HCT116 (cell line): ENCODE results near the gene CDC14B. TPM values are rescaled to one million over a fixed set of nuclear protein-coding genes. Genes with fewer than 3 reads are reported as not detected.
"Not testable (repeated sequence)": the region's sequence is repeated elsewhere in the genome, so short reads cannot be mapped to it uniquely, and the experiment has no call there.

Experiments used
- ATAC-seq: fragments of 200-7000 bp; cut with Tn5 transposase; 2 replicates; pipeline ENCODE4 v1.9.1; 2020; ENCODE audit warnings: mild to moderate bottlenecking, moderate library complexity
- BruUV-seq: library from RNA; stranded (reverse); fragments of 400-500 nt; replicated peaks from 2 replicates; lab custom pipeline; 2021; lab: Mats Ljungman, UMichigan
- CTCF ChIA-PET: fragments of 300-600 bp; sonication (Branson Sonifier 250); formaldehyde crosslinking; loops from one replicate; lab custom pipeline; 2021; ENCODE audit warnings: antibody characterized with exemption; lab: Charles Lee
- POLR2A ChIA-PET: fragments of 300-600, 350-600 bp; sonication (Branson Sonifier 250); formaldehyde crosslinking; loops from one replicate; lab custom pipeline; 2021; ENCODE audit warnings: antibody characterized with exemption; lab: Charles Lee
- RAD21 ChIA-PET, 2 experiments: fragments of 300-600 bp; sonication (Branson Sonifier 250); formaldehyde crosslinking; loops; one replicate each; lab custom pipeline; 2023; ENCODE audit warnings: low total read pairs in 2 of 2; ENCODE audit not compliant: uncharacterized antibody in 2 of 2, unreplicated experiment in 2 of 2, low non-redundant PET in 1 of 2; lab: Charles Lee
- DNase-seq: peaks from one replicate; pipeline ENCODE4 v3.0.0-alpha.2; 2010; ENCODE audit warnings: low read depth, low spot score
- H2AFZ ChIP-seq: fragments of 200-600 bp; shearing (Covaris generic), sonication (generic); 2 replicates; pipeline ENCODE4 v1.6.1; 2017; ENCODE audit warnings: low read depth, mixed run types, mixed read lengths, antibody characterized with exemption, low read length; ENCODE audit not compliant: poor library complexity, severe bottlenecking
- H3K27ac ChIP-seq: 2 replicates; pipeline ENCODE4 v1.5.1; 2012; ENCODE audit warnings: low read depth, low read length
- H3K27me3 ChIP-seq: fragments of 200-600 bp; sonication (generic); 2 replicates; pipeline ENCODE4 v1.6.1; 2016; ENCODE audit warnings: mixed run types, low read length, mixed read lengths; ENCODE audit not compliant: insufficient read depth
- H3K36me3 ChIP-seq, 2 experiments: fragments of 200-500 bp in 1 of 2; fragments of 200-600 bp in 1 of 2; sonication (Bioruptor generic) in 1 of 2; sonication (generic) in 1 of 2; 2 replicates each; pipeline versions ENCODE4 v1.5.1 to v1.6.1; 2014 to 2016; ENCODE audit warnings: low read length in 2 of 2, inconsistent platforms in 1 of 2, mixed read lengths in 1 of 2, mixed run types in 1 of 2; ENCODE audit not compliant: insufficient read depth in 2 of 2, control insufficient read depth in 1 of 2
- H3K4me1 ChIP-seq, 2 experiments: fragments of 200-600 bp in 1 of 2; sonication (generic) in 1 of 2; 2 replicates each; pipeline versions ENCODE4 v1.5.1 to v1.6.1; 2012 to 2017; ENCODE audit warnings: low read length in 2 of 2, inconsistent platforms in 1 of 2, mild to moderate bottlenecking in 1 of 2, mixed read lengths in 1 of 2, mixed run types in 1 of 2, moderate library complexity in 1 of 2; ENCODE audit not compliant: insufficient read depth in 2 of 2, control insufficient read depth in 1 of 2
- H3K4me2 ChIP-seq: fragments of 200-600 bp; sonication (generic); 2 replicates; pipeline ENCODE4 v1.6.1; 2017; ENCODE audit warnings: mixed run types, low read length, mixed read lengths
- H3K4me3 ChIP-seq, 2 experiments: fragments of 200-600 bp in 1 of 2; sonication (generic) in 1 of 2; replicated peaks in 1 of 2; 2 replicates each; pipeline ENCODE4 v1.5.1; 2011 to 2016; ENCODE audit warnings: low read length in 2 of 2, control low read depth in 1 of 2, low read depth in 1 of 2, mild to moderate bottlenecking in 1 of 2, mixed read lengths in 1 of 2, mixed run types in 1 of 2
- H3K79me2 ChIP-seq: fragments of 200-600 bp; sonication (generic); 2 replicates; pipeline ENCODE4 v1.6.1; 2017; ENCODE audit warnings: mild to moderate bottlenecking, mixed run types, low read length, moderate library complexity, mixed read lengths; ENCODE audit not compliant: insufficient read depth
- H3K9ac ChIP-seq: fragments of 200-600 bp; sonication (generic); 2 replicates; pipeline ENCODE4 v1.6.1; 2016; ENCODE audit warnings: low read length, mixed read lengths
- H3K9me2 ChIP-seq: fragments of 200-600 bp; sonication (generic), shearing (Covaris generic); 2 replicates; pipeline ENCODE4 v1.6.1; 2017; ENCODE audit warnings: mixed run types, mild to moderate bottlenecking, moderate library complexity; ENCODE audit not compliant: insufficient read depth
- H3K9me3 ChIP-seq, 2 experiments: fragments of 200-500 bp in 1 of 2; fragments of 200-600 bp in 1 of 2; sonication (Bioruptor generic) in 1 of 2; sonication (generic) in 1 of 2; 2 replicates each; pipeline ENCODE4 v1.6.1; 2014 to 2017; ENCODE audit warnings: low read length in 2 of 2, mixed read lengths in 2 of 2, inconsistent platforms in 1 of 2, low read depth in 1 of 2, mild to moderate bottlenecking in 1 of 2, mixed run types in 1 of 2, moderate library complexity in 1 of 2; ENCODE audit not compliant: control insufficient read depth in 1 of 2, insufficient read depth in 1 of 2
- H4K20me1 ChIP-seq: fragments of 200-600 bp; sonication (generic), shearing (Covaris generic); 2 replicates; pipeline ENCODE4 v1.6.1; 2017; ENCODE audit warnings: mixed run types, mild to moderate bottlenecking, moderate library complexity; ENCODE audit not compliant: insufficient read depth
- ATF3 ChIP-seq: IDR thresholded peaks from 2 replicates; pipeline ENCODE4 v1.6.1; 2012
- CBX3 ChIP-seq: IDR thresholded peaks from 2 replicates; pipeline ENCODE4 v1.6.1; 2012; ENCODE audit warnings: low read depth
- CEBPB ChIP-seq: IDR thresholded peaks from 2 replicates; pipeline ENCODE4 v1.6.1; 2012; ENCODE audit warnings: low read depth
- EGR1 ChIP-seq: IDR thresholded peaks from 2 replicates; pipeline ENCODE4 v1.6.1; 2012; ENCODE audit warnings: low read depth
- ELF1 ChIP-seq: IDR thresholded peaks from 2 replicates; pipeline ENCODE4 v1.6.1; 2012; ENCODE audit warnings: low read depth, borderline replicate concordance
- JUND ChIP-seq: IDR thresholded peaks from 2 replicates; pipeline ENCODE4 v1.6.1; 2012
- POLR2A ChIP-seq: IDR thresholded peaks from 2 replicates; pipeline ENCODE4 v1.7.0; 2011; ENCODE audit warnings: borderline replicate concordance; ENCODE audit not compliant: insufficient read depth, insufficient read length; ENCODE audit errors: extremely low read depth
- POLR2AphosphoS5 ChIP-seq: IDR thresholded peaks from 2 replicates; pipeline ENCODE4 v1.6.1; 2011; ENCODE audit warnings: mild to moderate bottlenecking, low read depth, low read length, moderate library complexity
- RAD21 ChIP-seq: IDR thresholded peaks from 2 replicates; pipeline ENCODE4 v1.6.1; 2012; ENCODE audit warnings: low read depth, mild to moderate bottlenecking
- SIN3A ChIP-seq: IDR thresholded peaks from 2 replicates; pipeline ENCODE4 v1.6.1; 2012; ENCODE audit warnings: low read depth
- SP1 ChIP-seq: IDR thresholded peaks from 2 replicates; pipeline ENCODE4 v1.6.1; 2012; ENCODE audit warnings: low read depth
- SRF ChIP-seq: IDR thresholded peaks from 2 replicates; pipeline ENCODE4 v1.6.1; 2012; ENCODE audit warnings: low read depth
- TCF7L2 ChIP-seq: IDR thresholded peaks from 2 replicates; pipeline ENCODE4 v1.7.0; 2011; ENCODE audit warnings: borderline replicate concordance, inconsistent platforms; ENCODE audit not compliant: insufficient read depth, insufficient read length; ENCODE audit errors: extremely low read depth
- YY1 ChIP-seq: IDR thresholded peaks from 2 replicates; pipeline ENCODE4 v1.6.1; 2011; ENCODE audit warnings: low read length, low read depth, moderate library complexity, mild to moderate bottlenecking; ENCODE audit not compliant: insufficient replicate concordance; ENCODE audit errors: extremely low read depth
- ZFX ChIP-seq: fragments of 450-650 bp; IDR thresholded peaks from 2 replicates; pipeline ENCODE4 v1.6.1; 2017
- intact Hi-C: fragments of 100-400 bp; cut with micrococcal nuclease; formaldehyde crosslinking; loops from 2 replicates; pipeline ENCODE4 v1.10.0; 2022
- total RNA-seq: library from RNA; stranded (reverse); gene quantifications from one replicate; pipeline ENCODE4 v1.2.1, GENCODE V29; 2021; ENCODE audit not compliant: unreplicated experiment
- TF ChIP-seq, protein P1 (sequence below), 3 experiments: fragments of 200-600 bp in 1 of 3; sonication (generic) in 1 of 3; IDR thresholded peaks in 2 of 3; conservative IDR thresholded peaks in 1 of 3; 2 replicates each; pipeline ENCODE4 v1.5.1; 2012 to 2017; ENCODE audit warnings: low read depth in 2 of 3, low read length in 2 of 3, antibody characterized with exemption in 1 of 3, borderline replicate concordance in 1 of 3, control low read depth in 1 of 3, mild to moderate bottlenecking in 1 of 3, mixed read lengths in 1 of 3, mixed run types in 1 of 3, moderate library complexity in 1 of 3; ENCODE audit not compliant: insufficient read depth in 1 of 3
- TF ChIP-seq, protein P2 (sequence below): IDR thresholded peaks from 2 replicates; pipeline ENCODE4 v1.6.1; 2012

CDC14B gene
- total RNA-seq, 1 experiment from 2014 or later, result 21.6 TPM

GRCh38 chr9:96666653-96667362 is 47.2 kb upstream of the CDC14B start:
- H3K27ac ChIP-seq, H3K79me2 ChIP-seq, H3K36me3 ChIP-seq, POLR2A ChIA-PET, H3K4me2 ChIP-seq, H3K9me2 ChIP-seq, H3K4me3 ChIP-seq, H4K20me1 ChIP-seq, H3K9me3 ChIP-seq, BruUV-seq, H3K9ac ChIP-seq, H3K27me3 ChIP-seq, H3K4me1 ChIP-seq: not testable (repeated sequence)
- intact Hi-C loops, result loop anchor here (1.0 to 5.0 kb wide), 3 partner anchors 215 to 435 kb away; partner anchors contain the start of gene HABP4
- ATAC-seq (peak; percentile 74), DNase-seq (peak; percentile 48)
- TF ChIP-seq RAD21 (peak; percentile 85), CBX3 (0 out of 2 replicates have a peak, but pooled peaks have one; percentile 15)
- TF ChIP-seq, protein P1, sequence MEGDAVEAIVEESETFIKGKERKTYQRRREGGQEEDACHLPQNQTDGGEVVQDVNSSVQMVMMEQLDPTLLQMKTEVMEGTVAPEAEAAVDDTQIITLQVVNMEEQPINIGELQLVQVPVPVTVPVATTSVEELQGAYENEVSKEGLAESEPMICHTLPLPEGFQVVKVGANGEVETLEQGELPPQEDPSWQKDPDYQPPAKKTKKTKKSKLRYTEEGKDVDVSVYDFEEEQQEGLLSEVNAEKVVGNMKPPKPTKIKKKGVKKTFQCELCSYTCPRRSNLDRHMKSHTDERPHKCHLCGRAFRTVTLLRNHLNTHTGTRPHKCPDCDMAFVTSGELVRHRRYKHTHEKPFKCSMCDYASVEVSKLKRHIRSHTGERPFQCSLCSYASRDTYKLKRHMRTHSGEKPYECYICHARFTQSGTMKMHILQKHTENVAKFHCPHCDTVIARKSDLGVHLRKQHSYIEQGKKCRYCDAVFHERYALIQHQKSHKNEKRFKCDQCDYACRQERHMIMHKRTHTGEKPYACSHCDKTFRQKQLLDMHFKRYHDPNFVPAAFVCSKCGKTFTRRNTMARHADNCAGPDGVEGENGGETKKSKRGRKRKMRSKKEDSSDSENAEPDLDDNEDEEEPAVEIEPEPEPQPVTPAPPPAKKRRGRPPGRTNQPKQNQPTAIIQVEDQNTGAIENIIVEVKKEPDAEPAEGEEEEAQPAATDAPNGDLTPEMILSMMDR (IDR thresholded peaks at IDR 0.05 in 2 of 3, conservative IDR thresholded peaks at IDR 0.05 in 1 of 3; ENCODE audit: borderline replicate concordance in 1 of 3, insufficient read depth in 1 of 3, low read depth in 2 of 3, low read length in 2 of 3), result peak; percentile 66 to 95 (median 69)
- ChIA-PET CTCF (interaction anchor here (0.6 to 2.0 kb wide), 7 partner anchors 8 to 440 kb away, joined by 3 to 13 read pairs (median 3); no protein-coding TSS in a partner anchor), RAD21 (interaction anchor here (1.4 to 2.1 kb wide), 2 partner anchors 339 to 434 kb away, joined by 4 read pairs; no protein-coding TSS in a partner anchor)
- H2AFZ ChIP-seq, result peak overlapping the region; percentile 74

- no peaks in the 10 kb centered on the region for H4K20me1 ChIP-seq
- H3K9ac ChIP-seq, result no peak overlapping the region
- no peak for DNase-seq
- intact Hi-C loops, result loop anchor here (1.0 to 5.0 kb wide), 3 partner anchors 213 to 433 kb away; partner anchors contain the start of gene HABP4
- RAD21 ChIA-PET, result no interaction called here
- H3K27ac ChIP-seq, result no peak overlapping the region
- CTCF ChIA-PET, result no interaction called here
- TF ChIP-seq TCF7L2, result no peak
- no peak for TF ChIP-seq CBX3
- no peak for TF ChIP-seq ATF3
- no peak for TF ChIP-seq EGR1
- no peak for TF ChIP-seq ELF1
- TF ChIP-seq SRF, result no peak
- no peak for TF ChIP-seq SP1
- TF ChIP-seq CEBPB, result no peak
- TF ChIP-seq RAD21, result no peak
- no peak for TF ChIP-seq POLR2AphosphoS5
- no peak for TF ChIP-seq ZFX
- TF ChIP-seq, protein P2, sequence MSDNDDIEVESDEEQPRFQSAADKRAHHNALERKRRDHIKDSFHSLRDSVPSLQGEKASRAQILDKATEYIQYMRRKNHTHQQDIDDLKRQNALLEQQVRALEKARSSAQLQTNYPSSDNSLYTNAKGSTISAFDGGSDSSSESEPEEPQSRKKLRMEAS, result no peak
- no peak for TF ChIP-seq POLR2A
- no peak for TF ChIP-seq JUND
- TF ChIP-seq YY1, result no peak
- no peak for TF ChIP-seq SIN3A
- H3K9me2 ChIP-seq, result no peaks in the 10 kb centered on the region
- no peak for ATAC-seq
- H3K4me2 ChIP-seq, result no peak overlapping the region
- H3K36me3 ChIP-seq, result no peaks in the 10 kb centered on the region
- POLR2A ChIA-PET, result no interaction called here
- no peaks in the 10 kb centered on the region for H3K27me3 ChIP-seq
- H3K79me2 ChIP-seq, result no peaks in the 10 kb centered on the region
- H3K4me1 ChIP-seq, result peaks cover 0 to 3% of the 10 kb centered on the region in 2 experiments; a peak in 2 of 4 replicates
- H3K4me3 ChIP-seq, result no peak overlapping the region
- no peak overlapping the region for H2AFZ ChIP-seq
- no peaks in the 10 kb centered on the region for H3K9me3 ChIP-seq
- BruUV-seq, result no TSS peak
Measured at GRCh38 chr9:96665789-96666188, 46.1 kb upstream of the CDC14B start.
